ENCODE results near the gene CARS2. TPM values are rescaled to one million over a fixed set of nuclear protein-coding genes. Genes with fewer than 3 reads are reported as not detected.
"Not testable (repeated sequence)": the region's sequence is repeated elsewhere in the genome, so short reads cannot be mapped to it uniquely, and the experiment has no call there.

The CARS2 gene
- total RNA-seq, 4 donors from 2014 or later = 40.0 to 398 (median 65.2) TPM

- DNase-seq (ENCODE audit: low spot score) (no peak), ATAC-seq (ENCODE audit: low FRiP score) (peak; percentile 30)
- TF ChIP-seq CTCF (IDR thresholded peaks at IDR 0.05) = no peak
These were observed 88.4 kb downstream of the CARS2 start for GRCh38 chr13:110617321-110618072.

GRCh38 chr13:110616103-110617101 lies 89.5 kb downstream of the CARS2 start:
- ATAC-seq (ENCODE audit: low FRiP score) (peak; percentile 63), DNase-seq (ENCODE audit: low spot score) (no peak)

GRCh38 chr13:110615322-110616102 lies 90.4 kb downstream of the CARS2 start, which contains the start of gene NAXD:
Gene NAXD, plus strand, starts transcription at chr13:110615545. Its CDS starts 57 bp downstream, at chr13:110615602.
- ATAC-seq (ENCODE audit: low FRiP score) = peak; percentile 86
- TF ChIP-seq CTCF (IDR thresholded peaks at IDR 0.05) = no peak
- DNase-seq (ENCODE audit: low spot score) = peak; percentile 67

More at GRCh38 chr13:110616103-110617101, 89.5 kb downstream of the CARS2 start:
- TF ChIP-seq CTCF (IDR thresholded peaks at IDR 0.05) = no peak

- ATAC-seq (ENCODE audit: low FRiP score) = no peak
- TF ChIP-seq CTCF (IDR thresholded peaks at IDR 0.05) = no peak
- no peak for DNase-seq (ENCODE audit: low spot score)
These were observed 91.0 kb downstream of the CARS2 start for GRCh38 chr13:110615005-110615321.

- no peak for DNase-seq (ENCODE audit: low spot score)
- no peak for TF ChIP-seq CTCF (IDR thresholded peaks at IDR 0.05)
- no peak for ATAC-seq (ENCODE audit: low FRiP score)
These were observed 94.8 kb downstream of the CARS2 start for GRCh38 chr13:110610955-110611595.

GRCh38 chr13:110607675-110608224 lies 98.2 kb downstream of the CARS2 start:
- TF ChIP-seq CTCF (IDR thresholded peaks at IDR 0.05) = no peak
- no peak for DNase-seq (ENCODE audit: low spot score)
- ATAC-seq (ENCODE audit: low FRiP score) = no peak

GRCh38 chr13:110606281-110606680 lies 99.6 kb downstream of the CARS2 start:
- DNase-seq (ENCODE audit: low spot score); ATAC-seq (ENCODE audit: low FRiP score): not testable (repeated sequence)
